T-helper 1 cell (primary cell): Measurements from ENCODE around the gene CXCR4.
"Not testable (repeated sequence)": the region's sequence is repeated elsewhere in the genome, so short reads cannot be mapped to it uniquely, and the experiment has no call there.

Experiments used
- DNase-seq, 5 donors: peaks; one replicate each; pipeline ENCODE4 v3.0.0-alpha.2; 2012 to 2020

Gene CXCR4

GRCh38 chr2:136071887-136072286 lies 46.1 kb downstream of the CXCR4 start:
- not testable (repeated sequence) for DNase-seq

- DNase-seq: no peak
Measured at GRCh38 chr2:136070913-136071312, 47.0 kb downstream of the CXCR4 start.

GRCh38 chr2:136069773-136070172 lies 48.2 kb downstream of the CXCR4 start:
- DNase-seq: no peak

- DNase-seq: peak in 1 of 5 donors; percentile 57
Measured at GRCh38 chr2:136068581-136069227, 49.2 kb downstream of the CXCR4 start.

GRCh38 chr2:136067897-136068580 lies 49.9 kb downstream of the CXCR4 start:
- no peak for DNase-seq

- DNase-seq: no peak
Measured at GRCh38 chr2:136067459-136067858, 50.5 kb downstream of the CXCR4 start.

GRCh38 chr2:136065907-136066306 lies 52.0 kb downstream of the CXCR4 start:
- DNase-seq: no peak

GRCh38 chr2:136065384-136065783 lies 52.6 kb downstream of the CXCR4 start:
- no peak for DNase-seq
